PFSK-1 (cell line): ENCODE results near the gene SYNE3.

Experiments
- POLR2AphosphoS5 ChIP-seq: IDR thresholded peaks from 2 replicates; pipeline ENCODE4 v1.6.1; 2012; ENCODE audit warnings: low read depth, mild to moderate bottlenecking, control low read depth, low read length, moderate library complexity
- SIN3A ChIP-seq: IDR thresholded peaks from 2 replicates; pipeline ENCODE4 v1.6.1; 2012; ENCODE audit warnings: mild to moderate bottlenecking, low read length, moderate library complexity, borderline replicate concordance; ENCODE audit not compliant: insufficient read depth

DNA sequence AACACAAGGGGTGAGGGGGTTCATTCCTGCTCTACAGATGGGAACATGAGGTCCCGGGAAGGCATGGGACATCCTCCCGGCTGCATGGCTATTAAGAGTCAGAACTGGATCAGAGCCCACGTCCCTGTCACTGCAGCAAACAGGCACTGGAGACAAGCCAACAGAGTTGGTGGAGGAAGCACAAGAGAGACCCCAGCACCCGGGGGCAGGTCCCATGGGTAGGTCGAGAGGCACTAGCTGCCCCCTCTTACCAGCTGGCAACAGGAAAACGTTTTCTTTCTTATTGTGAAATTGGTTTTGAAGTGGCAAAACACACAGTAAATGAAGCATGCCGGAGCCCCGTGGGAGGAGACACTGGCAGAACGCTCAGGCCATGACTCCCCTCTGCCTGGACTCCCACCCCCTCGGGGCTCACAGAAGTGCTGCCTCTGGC lies 43.6 kb downstream of the SYNE3 start:
- TF ChIP-seq SIN3A (no peak), POLR2AphosphoS5 (no peak)
